HG03469 (cell line): ENCODE data around the gene NUMB.

Source experiments
- ATAC-seq: cut with Tn5 transposase; IDR thresholded peaks from one replicate; pipeline ENCODE4 v1.9.1; 2021; ENCODE audit warnings: mild to moderate bottlenecking, moderate library complexity, moderate number of reproducible peaks; ENCODE audit not compliant: unreplicated experiment

NUMB gene

DNA sequence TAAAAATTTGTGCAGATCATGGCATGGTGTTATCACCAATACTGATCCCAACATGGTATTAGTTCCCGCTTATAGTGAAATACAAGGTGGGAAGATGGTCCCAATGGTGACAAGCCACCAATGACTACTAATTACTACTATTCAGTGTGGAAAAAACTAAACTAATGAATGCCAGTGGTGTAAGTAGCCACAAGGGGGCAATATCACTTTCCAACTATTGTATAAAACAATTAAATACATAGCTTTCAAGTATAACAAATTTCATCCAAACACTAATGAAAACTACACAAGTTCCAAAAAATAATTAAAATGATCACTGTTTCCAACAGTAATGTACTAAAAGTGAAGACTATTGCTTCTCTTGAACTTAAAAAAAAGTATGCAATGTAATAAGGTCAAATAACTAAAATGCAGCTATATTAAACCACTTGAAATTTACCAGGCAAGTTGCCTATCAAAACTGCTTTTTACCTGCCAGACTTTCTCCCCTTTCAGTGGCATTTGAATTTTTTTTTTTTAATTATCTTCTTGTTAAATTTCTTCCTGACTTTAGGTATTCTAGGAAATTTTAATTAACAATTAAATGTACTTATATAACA, 163.0 kb downstream of the NUMB start:
- no peak for ATAC-seq

DNA sequence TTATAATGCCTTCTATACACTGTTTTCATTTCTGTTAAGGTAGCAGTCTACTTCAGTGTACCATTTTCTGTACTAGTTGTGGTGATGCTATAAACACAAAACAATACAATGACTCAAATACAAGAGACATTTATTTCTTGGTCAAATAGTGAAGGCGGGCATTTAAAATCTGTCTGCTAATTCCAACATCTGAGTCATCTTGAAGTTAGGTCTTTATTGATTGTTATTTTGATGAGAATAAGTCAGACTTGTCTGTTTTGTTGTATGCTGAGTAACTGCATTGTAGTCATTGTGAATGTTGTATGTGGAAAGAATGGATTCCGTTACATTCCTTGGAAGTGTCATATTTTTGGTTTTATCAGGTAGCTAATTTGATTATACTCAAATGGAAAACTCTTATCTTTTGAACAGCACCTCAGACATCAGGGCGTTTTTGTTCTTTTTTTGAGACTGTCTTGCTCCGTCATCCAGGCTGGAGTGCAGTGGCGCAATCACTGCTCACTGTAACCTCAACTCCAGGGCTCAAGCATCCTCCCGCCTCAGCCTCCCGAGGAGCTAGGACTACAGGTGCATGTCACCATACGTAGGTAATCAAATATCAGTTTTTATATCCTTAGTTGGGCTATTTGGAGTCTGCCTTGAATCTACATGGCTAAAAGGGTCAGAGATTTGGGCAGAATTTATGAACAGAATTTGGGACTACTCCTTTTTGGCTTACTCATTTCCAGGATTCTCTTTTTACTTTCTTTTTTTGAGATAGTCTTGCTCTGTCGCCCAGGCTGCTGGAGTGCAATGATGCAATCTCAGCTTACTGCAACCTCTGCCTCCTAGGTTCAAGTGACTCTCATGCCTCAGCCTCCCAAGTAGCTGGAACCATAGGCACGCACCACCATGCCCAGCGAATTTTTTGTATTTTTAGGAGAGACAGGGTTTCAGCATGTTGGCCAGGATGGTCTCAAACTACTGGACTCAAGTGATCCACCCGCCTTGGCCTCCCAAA, 164.3 kb downstream of the NUMB start:
- ATAC-seq, result no peak

DNA sequence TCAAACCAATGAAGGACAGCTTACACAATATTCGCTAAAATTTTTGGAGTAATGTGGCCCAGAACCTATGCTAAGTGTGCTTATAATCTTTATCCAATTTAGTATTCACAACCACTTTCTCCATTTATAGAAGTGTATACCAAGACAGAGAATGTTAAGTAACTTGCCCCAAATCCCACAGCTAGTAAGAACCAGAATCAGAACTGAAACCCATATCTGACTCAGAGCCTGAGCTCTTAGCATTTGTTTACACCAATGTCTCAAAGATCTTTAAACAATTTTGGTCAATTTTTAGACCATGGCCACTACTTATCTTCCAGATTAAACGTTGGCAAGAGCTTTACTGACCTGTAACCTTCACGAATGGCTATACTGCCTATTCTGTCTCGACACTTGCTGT, 168.1 kb downstream of the NUMB start:
- no peak for ATAC-seq

- ATAC-seq, result no peak
Measured at GRCh38 chr14:73289729-73290128, 168.6 kb downstream of the NUMB start.

GRCh38 chr14:73289308-73289707, 169.0 kb downstream of the NUMB start:
- no peak for ATAC-seq

- ATAC-seq, result no peak
Measured at GRCh38 chr14:73287071-73287470, 171.3 kb downstream of the NUMB start.

- no peak for ATAC-seq
Measured at GRCh38 chr14:73286598-73286997, 171.7 kb downstream of the NUMB start.

DNA sequence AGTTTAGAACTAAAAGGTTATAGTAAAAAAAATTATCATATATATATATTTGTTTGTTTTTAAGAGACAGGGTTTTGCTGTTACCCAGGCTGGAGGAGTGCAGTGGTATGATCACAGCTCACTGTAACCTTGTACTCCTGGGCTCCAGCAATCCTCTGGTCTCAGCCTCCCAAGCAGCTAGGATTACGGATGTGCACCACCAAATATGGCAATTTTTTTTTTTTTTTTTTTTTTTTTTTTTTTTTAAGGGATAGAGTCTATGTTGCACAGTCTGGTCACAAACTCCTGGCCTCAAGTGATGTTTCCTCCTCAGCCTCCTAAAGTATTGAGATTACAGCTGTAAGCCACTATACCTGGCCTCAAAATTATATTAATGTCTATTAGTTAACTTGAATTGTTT, 172.4 kb downstream of the NUMB start:
- ATAC-seq, result no peak

DNA sequence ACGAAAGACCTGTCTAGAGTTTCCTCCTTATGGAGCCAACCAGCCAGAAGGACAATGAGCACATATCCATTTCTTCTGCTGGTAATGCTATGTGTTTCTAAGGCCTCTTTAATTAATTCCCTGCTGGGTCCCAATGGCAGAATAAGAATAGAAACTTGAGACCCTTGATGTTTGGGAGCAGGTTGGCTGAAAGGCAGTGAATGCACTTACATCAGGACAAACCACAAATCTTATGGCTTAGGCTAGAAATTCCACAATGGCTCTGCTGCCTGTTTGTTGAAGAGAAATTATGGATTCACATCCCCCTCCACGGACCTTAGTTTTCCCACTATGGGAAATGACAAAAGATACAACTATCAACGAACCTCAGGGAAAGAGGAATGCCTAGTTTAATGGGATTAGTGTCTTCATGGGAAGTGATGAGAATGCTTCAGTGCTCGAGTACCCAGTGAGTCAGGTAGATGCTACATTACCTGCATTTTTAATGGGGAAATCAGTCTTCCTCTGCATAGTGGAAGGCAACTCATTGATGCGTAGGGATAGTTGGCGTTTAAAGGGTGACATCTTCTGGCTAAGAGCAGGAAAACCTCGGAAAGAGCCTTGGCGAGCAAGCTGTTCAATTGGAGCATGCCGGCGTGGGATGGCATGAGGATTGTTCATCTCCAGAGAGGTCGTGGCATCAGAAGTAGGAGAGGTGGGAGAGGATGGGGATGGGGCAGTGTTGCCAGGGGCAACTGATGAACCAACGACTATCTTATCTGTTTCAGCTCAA, 174.6 kb downstream of the NUMB start:
- ATAC-seq, result no peak

- ATAC-seq, result no peak
Measured at GRCh38 chr14:73280903-73281302, 177.4 kb downstream of the NUMB start.

GRCh38 chr14:73277376-73277775, 181.0 kb downstream of the NUMB start:
- no peak for ATAC-seq

- ATAC-seq, result no peak
Measured at GRCh38 chr14:73276836-73277235, 181.5 kb downstream of the NUMB start.

DNA sequence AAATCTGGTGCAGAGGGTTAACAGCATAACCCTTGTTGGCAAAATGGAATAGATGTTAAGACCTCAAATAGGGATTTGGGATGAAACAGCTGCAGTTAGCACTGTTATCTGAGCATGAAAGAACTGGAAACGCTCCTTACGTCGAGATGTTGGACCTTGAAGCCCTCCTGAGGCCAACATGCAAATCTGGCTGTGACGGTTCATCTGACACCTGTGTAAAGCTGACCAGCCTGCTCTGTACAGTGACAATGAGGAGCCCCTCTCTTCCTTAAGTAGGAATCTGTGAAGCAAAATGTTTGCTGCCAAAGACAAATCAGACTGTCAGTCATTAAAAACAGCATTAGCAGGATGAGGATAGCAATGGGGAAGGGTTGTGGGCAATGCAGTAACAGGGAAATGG, 184.5 kb downstream of the NUMB start:
- ATAC-seq, result no peak

DNA sequence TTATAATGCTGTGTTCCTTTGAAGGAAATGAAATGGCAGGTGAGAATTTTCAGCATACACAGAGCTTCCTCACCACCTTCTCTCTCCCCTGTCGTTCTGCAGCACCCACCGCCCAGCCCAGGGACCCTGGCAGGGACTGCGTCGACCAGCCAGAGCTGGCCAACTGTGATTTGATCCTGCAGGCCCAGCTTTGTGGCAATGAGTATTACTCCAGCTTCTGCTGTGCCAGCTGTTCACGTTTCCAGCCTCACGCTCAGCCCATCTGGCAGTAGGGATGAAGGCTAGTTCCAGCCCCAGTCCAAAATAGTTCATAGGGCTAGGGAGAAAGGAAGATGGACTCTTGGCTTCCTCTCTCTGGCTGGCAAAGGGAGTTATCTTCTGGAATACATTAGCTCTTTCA, 186.0 kb downstream of the NUMB start:
- ATAC-seq, result no peak

GRCh38 chr14:73269729-73270531, 188.4 kb downstream of the NUMB start:
- no peak for ATAC-seq

DNA sequence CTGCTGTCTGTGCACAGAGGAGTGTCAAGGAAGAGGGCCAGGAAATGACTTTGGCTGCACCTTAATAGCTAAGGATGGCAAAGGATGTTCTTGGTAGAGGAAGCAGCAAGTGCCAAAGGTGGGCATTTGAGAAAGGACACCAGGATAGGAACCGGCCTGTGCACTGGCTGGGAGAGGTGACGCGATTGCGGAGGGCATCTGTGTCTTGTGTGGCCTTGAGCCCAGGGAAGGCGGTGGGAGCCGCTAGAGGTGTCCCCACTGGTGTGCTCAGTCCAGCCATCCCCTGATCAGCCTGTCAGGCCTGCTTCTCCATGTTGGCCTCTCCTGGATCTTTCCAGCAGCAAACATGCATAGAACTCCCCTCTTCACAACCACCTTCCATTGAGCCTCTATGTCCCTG, 190.9 kb downstream of the NUMB start:
- no peak for ATAC-seq

DNA sequence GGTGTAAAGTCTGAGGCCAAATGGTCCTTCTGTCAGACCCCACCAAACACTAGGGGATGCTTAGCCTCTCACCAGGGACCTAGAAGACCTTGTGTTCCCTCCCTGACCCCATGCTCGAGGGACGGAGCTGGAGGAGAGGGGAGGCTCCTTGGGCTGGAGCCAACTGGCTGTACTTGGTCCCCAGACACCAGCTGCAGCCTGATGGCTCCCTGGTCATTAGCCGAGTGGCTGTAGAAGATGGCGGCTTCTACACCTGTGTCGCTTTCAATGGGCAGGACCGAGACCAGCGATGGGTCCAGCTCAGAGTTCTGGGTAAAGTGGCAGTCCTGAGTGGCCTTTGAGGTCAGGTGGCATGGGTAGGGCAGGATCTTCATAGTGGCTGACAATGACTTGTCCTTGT, 192.0 kb downstream of the NUMB start:
- no peak for ATAC-seq

DNA sequence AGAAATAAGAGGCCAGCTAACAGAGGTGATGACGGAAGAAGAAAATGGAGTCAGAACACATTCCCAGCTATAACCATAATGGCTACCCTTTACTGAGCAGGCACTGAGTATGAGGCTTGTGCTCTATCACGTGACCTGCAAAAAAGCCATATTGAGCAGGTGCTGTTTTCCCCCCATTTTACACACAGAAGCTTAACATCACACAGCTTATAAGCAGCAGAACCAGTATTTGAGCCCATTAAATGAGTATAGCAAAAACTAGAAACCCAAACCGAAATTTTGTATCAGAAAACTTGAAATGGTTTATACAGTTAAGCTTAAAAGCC, 192.7 kb downstream of the NUMB start:
- ATAC-seq, result no peak

DNA sequence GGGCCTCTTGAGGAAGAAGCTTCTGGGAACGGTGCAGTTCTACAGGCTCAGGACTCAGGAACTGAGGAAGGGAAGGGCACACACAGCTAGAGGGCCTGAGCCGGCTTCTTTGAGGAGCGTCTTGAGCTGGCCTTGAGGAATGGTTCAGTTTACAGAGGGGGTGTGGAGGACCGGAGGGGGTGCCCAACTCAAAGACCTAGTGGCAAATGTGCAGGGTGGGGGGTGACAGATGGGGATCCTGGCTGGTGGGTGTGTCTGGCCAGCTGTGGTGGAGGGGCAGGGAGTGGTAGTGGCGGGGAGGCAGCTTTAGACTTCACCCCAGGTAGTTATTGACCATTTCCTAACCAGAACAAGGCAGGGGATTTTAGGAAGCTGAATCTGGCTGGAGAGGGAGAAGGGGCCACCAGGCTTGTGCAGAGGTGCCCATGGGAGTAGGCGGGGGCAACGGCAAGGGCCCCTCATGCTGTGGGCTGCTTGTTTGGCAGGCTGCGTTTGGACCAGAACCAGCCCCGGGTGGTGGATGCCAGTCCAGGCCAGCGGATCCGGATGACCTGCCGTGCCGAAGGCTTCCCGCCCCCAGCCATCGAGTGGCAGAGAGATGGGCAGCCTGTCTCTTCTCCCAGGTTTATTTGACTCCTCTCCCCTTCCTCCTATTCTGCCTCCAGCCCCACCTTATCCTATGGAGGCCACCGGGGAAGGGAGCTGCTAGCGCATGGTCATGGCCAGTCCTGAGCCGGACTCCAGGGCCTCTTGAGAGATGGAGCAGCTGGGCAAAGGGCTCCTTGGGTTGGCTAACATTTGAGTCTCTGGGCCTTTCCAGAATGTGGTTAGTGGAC, 193.2 kb downstream of the NUMB start:
- no peak for ATAC-seq
